Measurements from ENCODE around the gene PCSK1.

The PCSK1 gene

GRCh38 chr5:96433066-96433447 is at the start of gene PCSK1:
Gene PCSK1, minus strand, starts transcription at chr5:96433248. Its CDS starts 206 bp downstream, at chr5:96433042.
- DNase-seq = peak in 25 of 58 donors; percentile 2 to 57 (median 30)

- no peak for DNase-seq
Observed at GRCh38 chr5:96481867-96482266, 48.8 kb upstream of the PCSK1 start.

GRCh38 chr5:96481009-96481786 is 48.1 kb upstream of the PCSK1 start:
- DNase-seq = no peak

GRCh38 chr5:96478983-96479382 is 45.9 kb upstream of the PCSK1 start:
- no peak for DNase-seq

- no peak for DNase-seq
Observed at GRCh38 chr5:96476654-96477053, 43.6 kb upstream of the PCSK1 start.

GRCh38 chr5:96474073-96474472 is 41.0 kb upstream of the PCSK1 start:
- DNase-seq = no peak

GRCh38 chr5:96473155-96473554 is 40.1 kb upstream of the PCSK1 start:
- DNase-seq = no peak

GRCh38 chr5:96470785-96471184 is 37.7 kb upstream of the PCSK1 start:
- DNase-seq = no peak

GRCh38 chr5:96468956-96469355 is 35.9 kb upstream of the PCSK1 start:
- no peak for DNase-seq

GRCh38 chr5:96463091-96463490 is 30.0 kb upstream of the PCSK1 start:
- DNase-seq = no peak

- DNase-seq = no peak
Observed at GRCh38 chr5:96459313-96460121, 26.5 kb upstream of the PCSK1 start.

GRCh38 chr5:96458176-96458575 is 25.1 kb upstream of the PCSK1 start:
- DNase-seq = no peak

GRCh38 chr5:96455789-96456188 is 22.7 kb upstream of the PCSK1 start:
- DNase-seq = no peak

GRCh38 chr5:96453394-96453793 is 20.3 kb upstream of the PCSK1 start:
- no peak for DNase-seq

GRCh38 chr5:96447949-96448348 is 14.9 kb upstream of the PCSK1 start:
- DNase-seq = no peak

- no peak for DNase-seq
Observed at GRCh38 chr5:96440185-96440538, 7.1 kb upstream of the PCSK1 start.

GRCh38 chr5:96439477-96440184 is 6.6 kb upstream of the PCSK1 start:
- no peak for DNase-seq

GRCh38 chr5:96434201-96434645 is 1.2 kb upstream of the PCSK1 start:
- peak in 29 of 58 donors; percentile 3 to 47 (median 16) for DNase-seq

- peak in 21 of 58 donors; percentile 2 to 63 (median 30) for DNase-seq
Observed at GRCh38 chr5:96432216-96433065, 607 bp downstream of the PCSK1 start.

- DNase-seq = peak in 13 of 58 donors; percentile 1 to 50 (median 11)
Observed at GRCh38 chr5:96431376-96432187, 1.5 kb downstream of the PCSK1 start.
